GM19438 (cell line): Measurements from ENCODE around the gene PNLIPRP3.

Experiments used
- ATAC-seq: cut with Tn5 transposase; IDR thresholded peaks from one replicate; pipeline ENCODE4 v1.9.1; 2021; ENCODE audit warnings: low read depth; ENCODE audit not compliant: unreplicated experiment

The PNLIPRP3 gene

GRCh38 chr10:116444527-116445142 lies 17.0 kb downstream of the PNLIPRP3 start:
- no peak for ATAC-seq

GRCh38 chr10:116450861-116451260 lies 23.2 kb downstream of the PNLIPRP3 start:
- ATAC-seq, result no peak

- ATAC-seq, result no peak
Observed at GRCh38 chr10:116451711-116452337, 24.2 kb downstream of the PNLIPRP3 start.

GRCh38 chr10:116452338-116452720 lies 24.7 kb downstream of the PNLIPRP3 start:
- no peak for ATAC-seq

- ATAC-seq, result no peak
Observed at GRCh38 chr10:116457488-116457887, 29.8 kb downstream of the PNLIPRP3 start.

- ATAC-seq, result no peak
Observed at GRCh38 chr10:116460219-116460618, 32.6 kb downstream of the PNLIPRP3 start.

- no peak for ATAC-seq
Observed at GRCh38 chr10:116461680-116462079, 34.0 kb downstream of the PNLIPRP3 start.

- no peak for ATAC-seq
Observed at GRCh38 chr10:116464257-116464656, 36.6 kb downstream of the PNLIPRP3 start.

GRCh38 chr10:116465546-116465945 lies 37.9 kb downstream of the PNLIPRP3 start:
- ATAC-seq, result no peak

GRCh38 chr10:116466715-116467422 lies 39.2 kb downstream of the PNLIPRP3 start:
- ATAC-seq, result no peak

- ATAC-seq, result no peak
Observed at GRCh38 chr10:116469437-116469836, 41.8 kb downstream of the PNLIPRP3 start.

GRCh38 chr10:116470071-116470470 lies 42.4 kb downstream of the PNLIPRP3 start:
- no peak for ATAC-seq

- no peak for ATAC-seq
Observed at GRCh38 chr10:116470768-116471415, 43.2 kb downstream of the PNLIPRP3 start.

GRCh38 chr10:116472891-116473290 lies 45.2 kb downstream of the PNLIPRP3 start:
- no peak for ATAC-seq

GRCh38 chr10:116475866-116476265 lies 48.2 kb downstream of the PNLIPRP3 start:
- ATAC-seq, result no peak

- no peak for ATAC-seq
Observed at GRCh38 chr10:116476461-116476860, 48.8 kb downstream of the PNLIPRP3 start.

GRCh38 chr10:116477986-116478664 lies 50.5 kb downstream of the PNLIPRP3 start:
- no peak for ATAC-seq

- no peak for ATAC-seq
Observed at GRCh38 chr10:116486770-116487448, 59.3 kb downstream of the PNLIPRP3 start.

- no peak for ATAC-seq
Observed at GRCh38 chr10:116487522-116488430, 60.1 kb downstream of the PNLIPRP3 start.
